Natural killer cell (primary cell): ENCODE data around the gene SNRPD3. TPM values are rescaled to one million over a fixed set of nuclear protein-coding genes. Genes with fewer than 3 reads are reported as not detected.
"Not testable (repeated sequence)": the region's sequence is repeated elsewhere in the genome, so short reads cannot be mapped to it uniquely, and the experiment has no call there.

Source experiments
- ATAC-seq, 3 donors: fragments of 150-1000 bp in 2 of 3; fragments of 200-7000 bp in 1 of 3; cut with Tn5 transposase; 1 replicate in 1 of 3; 2 replicates in 2 of 3; pipeline ENCODE4 v1.10.0; 2021; ENCODE audit warnings: mild to moderate bottlenecking in 2 of 3, moderate library complexity in 2 of 3
- DNase-seq, 2 donors: peaks; one replicate each; pipeline versions ENCODE4 v3.0.0 to v3.0.0-alpha.2; 2013 to 2021; ENCODE audit warnings: mixed read lengths in 1 of 2
- H3K27ac ChIP-seq: one replicate; pipeline ENCODE4 v1.5.1; 2013; ENCODE audit warnings: mild to moderate bottlenecking, low read length
- H3K27me3 ChIP-seq: one replicate; pipeline ENCODE4 v1.6.1; 2013; ENCODE audit warnings: low read length; ENCODE audit not compliant: control insufficient read depth, insufficient read depth
- H3K36me3 ChIP-seq: one replicate; pipeline ENCODE4 v1.6.1; 2013; ENCODE audit warnings: low read length; ENCODE audit not compliant: control insufficient read depth, insufficient read depth
- H3K4me1 ChIP-seq: one replicate; pipeline ENCODE4 v1.6.1; 2013; ENCODE audit warnings: low read length; ENCODE audit not compliant: control insufficient read depth, insufficient read depth
- H3K4me3 ChIP-seq: one replicate; pipeline ENCODE4 v1.5.1; 2013; ENCODE audit warnings: low read length
- H3K9me3 ChIP-seq: one replicate; pipeline ENCODE4 v1.6.1; 2013; ENCODE audit warnings: low read length; ENCODE audit not compliant: control insufficient read depth, insufficient read depth
- H3K27ac Mint-ChIP-seq, 2 donors: one replicate each; pipeline ENCODE4 v1.8.0; 2022; ENCODE audit warnings: mild to moderate bottlenecking in 2 of 2, mixed read lengths in 2 of 2, moderate library complexity in 1 of 2
- H3K27me3 Mint-ChIP-seq, 2 donors: one replicate each; pipeline ENCODE4 v1.8.0; 2022; ENCODE audit warnings: low read depth in 2 of 2, mixed read lengths in 2 of 2
- H3K36me3 Mint-ChIP-seq: one replicate; pipeline ENCODE4 v1.8.0; 2022; ENCODE audit warnings: mixed read lengths
- H3K4me1 Mint-ChIP-seq, 2 donors: one replicate each; pipeline ENCODE4 v1.8.0; 2022; ENCODE audit warnings: mixed read lengths in 2 of 2
- H3K4me3 Mint-ChIP-seq: one replicate; pipeline ENCODE4 v1.8.0; 2022; ENCODE audit warnings: mild to moderate bottlenecking, moderate library complexity, mixed read lengths
- H3K9me3 Mint-ChIP-seq, 2 donors: one replicate each; pipeline ENCODE4 v1.8.0; 2022; ENCODE audit warnings: mixed read lengths in 2 of 2
- WGBS: methylation state at CpG from one replicate; pipeline ENCODE4 v1.1.7; 2013; ENCODE audit warnings: missing lambda C conversion rate; ENCODE audit not compliant: insufficient coverage; 5-methylcytosine and 5-hydroxymethylcytosine counted together
- intact Hi-C: fragments of 100-400 bp; cut with micrococcal nuclease; formaldehyde crosslinking; loops from one replicate; pipeline ENCODE4 v1.14.2; 2022
- total RNA-seq, 4 donors: library from RNA; stranded (reverse); fragments of 120-200 nt in 1 of 4; gene quantifications; one replicate each; pipeline versions ENCODE4 v1.2.3 to v1.2.4, GENCODE V29; 2013 to 2022

The SNRPD3 gene
- total RNA-seq, 3 donors from 2014 or later (not counting 1 experiment from before 2014, with no cell fraction given), result 40.9 to 44.6 (median 44.0) TPM

- DNase-seq, ATAC-seq, H3K27ac Mint-ChIP-seq: not testable (repeated sequence)
These were observed 66.8 kb downstream of the SNRPD3 start for GRCh38 chr22:24622596-24622995.

More at GRCh38 chr22:24622596-24622995, 66.8 kb downstream of the SNRPD3 start:
- H3K36me3 Mint-ChIP-seq, H3K36me3 ChIP-seq, H3K9me3 ChIP-seq, H3K4me1 ChIP-seq, intact Hi-C loops, H3K4me1 Mint-ChIP-seq, H3K27me3 ChIP-seq, H3K4me3 ChIP-seq, H3K4me3 Mint-ChIP-seq, H3K9me3 Mint-ChIP-seq, H3K27me3 Mint-ChIP-seq, H3K27ac ChIP-seq: not testable (repeated sequence)
- 6% methylated on average over 1 of the region's 2 CpGs for WGBS

Other genes starting within 250 kb of the SNRPD3 start
- 10 to 100 TPM; 11.0 to 15.0 (median 11.7) TPM for gene ADORA2A, start 128.4 kb upstream of the SNRPD3 start, total RNA-seq
- gene UPB1, start 60.7 kb upstream of the SNRPD3 start, total RNA-seq, result 1 to 10 TPM in 1 of 3 donors, under 1 TPM in 2; 0.33 to 1.6 (median 0.50) TPM
- 100 to 1,000 TPM in 1 of 3 donors, 10 to 100 TPM in 2; 76.9 to 102 (median 94.9) TPM for gene GUCD1, start 861 bp upstream of the SNRPD3 start, total RNA-seq
- gene LRRC75B, start 37.1 kb downstream of the SNRPD3 start, total RNA-seq, result 1 to 10 TPM; 1.7 to 4.8 (median 2.3) TPM
- gene GGT1, start 47.2 kb downstream of the SNRPD3 start, total RNA-seq, result 10 to 100 TPM in 1 of 3 donors, 1 to 10 TPM in 2; 4.0 to 11.9 (median 7.0) TPM
- gene PIWIL3, start 218.7 kb downstream of the SNRPD3 start, total RNA-seq, result not detected